HEK293 (cell line): ENCODE results near the gene OSTF1.
A peak's percentile ranks its signal among the peaks of the same experiment; 100 is the strongest.

Source experiments
- CTCF ChIA-PET: fragments of 350-600 bp; formaldehyde crosslinking; extraction: SDS; loops from one replicate; lab custom pipeline; 2021; ENCODE audit warnings: antibody characterized with exemption; lab: Yijun Ruan, JAX
- POLR2A ChIA-PET: fragments of 300-600 bp; formaldehyde crosslinking; extraction: SDS; loops from one replicate; lab custom pipeline; 2020; ENCODE audit warnings: antibody characterized with exemption, inconsistent platforms; lab: Yijun Ruan, JAX
- H3K27ac ChIP-seq: fragments of 200-500 bp; sonication (Bioruptor generic); 2 replicates; pipeline ENCODE4 v1.5.1; 2014; ENCODE audit warnings: low read depth, low read length, control low read depth, inconsistent platforms; ENCODE audit errors: extremely low read depth
- H3K36me3 ChIP-seq, 2 experiments: fragments of 200-500 bp in 1 of 2; sonication (Bioruptor generic) in 1 of 2; 1 replicate in 1 of 2; 2 replicates in 1 of 2; pipeline ENCODE4 v1.5.1; 2014 to 2017; ENCODE audit warnings: inconsistent platforms in 2 of 2, low read length in 2 of 2; ENCODE audit not compliant: control insufficient read depth in 2 of 2, insufficient read depth in 1 of 2
- H3K4me1 ChIP-seq: fragments of 200-500 bp; sonication (Bioruptor generic); 2 replicates; pipeline ENCODE4 v1.5.1; 2014; ENCODE audit warnings: mild to moderate bottlenecking, low read length, inconsistent platforms; ENCODE audit not compliant: control insufficient read depth, insufficient read depth
- H3K4me3 ChIP-seq: 2 replicates; pipeline ENCODE4 v1.5.1; 2011; ENCODE audit warnings: low read depth, mild to moderate bottlenecking, control low read depth, low read length, moderate library complexity
- H3K9me3 ChIP-seq: fragments of 200-500 bp; sonication (Bioruptor generic); 2 replicates; pipeline ENCODE4 v1.5.1; 2014; ENCODE audit warnings: low read depth, low read length, inconsistent platforms; ENCODE audit not compliant: control insufficient read depth, insufficient read depth
- AEBP2 ChIP-seq: fragments of 450-650 bp; formaldehyde crosslinking; IDR thresholded peaks from 2 replicates; pipeline ENCODE4 v1.5.1; 2016; ENCODE audit warnings: missing biosample characterization, missing genetic modification characterization, borderline replicate concordance
- BCL11A ChIP-seq: fragments of 450-650 bp; formaldehyde crosslinking; IDR thresholded peaks from 2 replicates; pipeline ENCODE4 v1.5.1; 2016; ENCODE audit warnings: low read depth, missing biosample characterization, missing genetic modification characterization
- EGR2 ChIP-seq: fragments of 450-650 bp; formaldehyde crosslinking; IDR thresholded peaks from 2 replicates; pipeline ENCODE4 v1.5.1; 2016; ENCODE audit warnings: low read depth, missing biosample characterization, missing genetic modification characterization
- FEZF1 ChIP-seq: fragments of 450-650 bp; formaldehyde crosslinking; IDR thresholded peaks from 2 replicates; pipeline ENCODE4 v1.5.1; 2016; ENCODE audit warnings: missing biosample characterization, missing genetic modification characterization
- HIC1 ChIP-seq: fragments of 450-650 bp; formaldehyde crosslinking; IDR thresholded peaks from 2 replicates; pipeline ENCODE4 v1.5.1; 2016; ENCODE audit warnings: missing biosample characterization, missing genetic modification characterization
- IKZF3 ChIP-seq: fragments of 450-650 bp; IDR thresholded peaks from 2 replicates; pipeline ENCODE4 v1.5.0; 2018; ENCODE audit warnings: missing biosample characterization, mild to moderate bottlenecking, missing genetic modification characterization, moderate library complexity
- RBAK ChIP-seq: fragments of 450-650 bp; formaldehyde crosslinking; IDR thresholded peaks from 2 replicates; pipeline ENCODE4 v1.5.1; 2016; ENCODE audit warnings: missing biosample characterization, missing genetic modification characterization
- REPIN1 ChIP-seq: fragments of 450-650 bp; formaldehyde crosslinking; IDR thresholded peaks from 2 replicates; pipeline ENCODE4 v1.5.1; 2017; ENCODE audit warnings: missing biosample characterization, missing genetic modification characterization, low read depth
- TCF7L2 ChIP-seq: IDR thresholded peaks from 2 replicates; pipeline ENCODE4 v1.6.1; 2011; ENCODE audit warnings: low read depth, mild to moderate bottlenecking, inconsistent platforms, low read length, moderate library complexity, borderline replicate concordance
- ZBTB10 ChIP-seq: fragments of 450-650 bp; formaldehyde crosslinking; IDR thresholded peaks from 2 replicates; pipeline ENCODE4 v1.5.1; 2016; ENCODE audit warnings: missing biosample characterization, missing genetic modification characterization
- ZBTB21 ChIP-seq: fragments of 450-650 bp; formaldehyde crosslinking; IDR thresholded peaks from 2 replicates; pipeline ENCODE4 v1.5.1; 2017; ENCODE audit warnings: missing biosample characterization, missing genetic modification characterization
- ZFP3 ChIP-seq: fragments of 450-650 bp; formaldehyde crosslinking; IDR thresholded peaks from 2 replicates; pipeline ENCODE4 v1.5.1; 2016; ENCODE audit warnings: low read depth, missing biosample characterization, missing genetic modification characterization
- ZNF169 ChIP-seq: fragments of 450-650 bp; formaldehyde crosslinking; IDR thresholded peaks from 2 replicates; pipeline ENCODE4 v1.5.1; 2016; ENCODE audit warnings: missing biosample characterization, missing genetic modification characterization
- ZNF174 ChIP-seq: fragments of 450-650 bp; formaldehyde crosslinking; IDR thresholded peaks from 2 replicates; pipeline ENCODE4 v1.5.0; 2017; ENCODE audit warnings: missing biosample characterization, mild to moderate bottlenecking, missing genetic modification characterization
- ZNF2 ChIP-seq: fragments of 450-650 bp; formaldehyde crosslinking; IDR thresholded peaks from 2 replicates; pipeline ENCODE4 v1.5.1; 2016; ENCODE audit warnings: missing biosample characterization, missing genetic modification characterization
- ZNF202 ChIP-seq: fragments of 450-650 bp; formaldehyde crosslinking; IDR thresholded peaks from 2 replicates; pipeline ENCODE4 v1.5.1; 2016; ENCODE audit warnings: missing biosample characterization, missing genetic modification characterization, borderline replicate concordance
- ZNF211 ChIP-seq: fragments of 450-650 bp; formaldehyde crosslinking; IDR thresholded peaks from 2 replicates; pipeline ENCODE4 v1.5.1; 2016; ENCODE audit warnings: low read depth, missing biosample characterization, missing genetic modification characterization
- ZNF23 ChIP-seq: fragments of 450-650 bp; formaldehyde crosslinking; IDR thresholded peaks from 2 replicates; pipeline ENCODE4 v1.5.1; 2016; ENCODE audit warnings: missing biosample characterization, missing genetic modification characterization, borderline replicate concordance
- ZNF248 ChIP-seq: fragments of 450-650 bp; formaldehyde crosslinking; IDR thresholded peaks from 2 replicates; pipeline ENCODE4 v1.5.1; 2017; ENCODE audit warnings: missing biosample characterization, missing genetic modification characterization
- ZNF48 ChIP-seq: fragments of 450-650 bp; formaldehyde crosslinking; IDR thresholded peaks from 2 replicates; pipeline ENCODE4 v1.5.1; 2016; ENCODE audit warnings: missing biosample characterization, missing genetic modification characterization
- ZNF510 ChIP-seq: fragments of 450-650 bp; formaldehyde crosslinking; IDR thresholded peaks from 2 replicates; pipeline ENCODE4 v1.5.1; 2018; ENCODE audit warnings: mild to moderate bottlenecking, missing genetic modification characterization, missing biosample characterization; ENCODE audit not compliant: insufficient replicate concordance
- ZNF555 ChIP-seq: fragments of 450-650 bp; formaldehyde crosslinking; conservative IDR thresholded peaks from 2 replicates; pipeline ENCODE4 v1.5.1; 2017; ENCODE audit warnings: missing biosample characterization, mild to moderate bottlenecking, missing genetic modification characterization, inconsistent platforms
- ZNF645 ChIP-seq: fragments of 450-650 bp; formaldehyde crosslinking; IDR thresholded peaks from 2 replicates; pipeline ENCODE4; 2016; ENCODE audit warnings: missing biosample characterization, missing genetic modification characterization
- ZNF777 ChIP-seq: fragments of 450-650 bp; formaldehyde crosslinking; IDR thresholded peaks from 2 replicates; pipeline ENCODE4 v1.5.1; 2017; ENCODE audit warnings: missing biosample characterization, missing genetic modification characterization, borderline replicate concordance
- ZSCAN30 ChIP-seq: fragments of 450-650 bp; IDR thresholded peaks from 2 replicates; pipeline ENCODE4 v1.5.1; 2018; ENCODE audit warnings: missing biosample characterization, mild to moderate bottlenecking, missing genetic modification characterization, moderate library complexity

Gene OSTF1

GRCh38 chr9:75090579-75090978, 2.3 kb downstream of the OSTF1 start:
- TF ChIP-seq EGR2 (tag by site-specific recombination) (0 out of 2 replicates have a peak, but pooled peaks have one; percentile 8), ZNF2 (tag by site-specific recombination) (no peak), RBAK (tag by site-specific recombination) (no peak), ZNF202 (tag by site-specific recombination) (no peak), ZBTB10 (no peak), AEBP2 (tag by site-specific recombination) (no peak), ZNF48 (tag by site-specific recombination) (no peak)
- no peak overlapping the region for H3K4me3 ChIP-seq
- no peaks in the 10 kb centered on the region for H3K36me3 ChIP-seq
- POLR2A ChIA-PET, result interaction anchor here (1.6 kb wide), 1 partner anchor 62 kb away, joined by 5 read pairs; the partner anchor contains the start of gene CARNMT1
- CTCF ChIA-PET, result interaction anchor here (0.5 kb wide), 1 partner anchor 294 kb away, joined by 3 read pairs; no protein-coding TSS in a partner anchor
- H3K4me1 ChIP-seq, result no peaks in the 10 kb centered on the region
- no peaks in the 10 kb centered on the region for H3K9me3 ChIP-seq
- H3K27ac ChIP-seq, result no peak overlapping the region

- H3K27ac ChIP-seq, result no peak overlapping the region
- H3K4me1 ChIP-seq, result no peaks in the 10 kb centered on the region
- H3K36me3 ChIP-seq, result no peaks in the 10 kb centered on the region
- no peak for TF ChIP-seq HIC1 (tag by site-specific recombination)
- TF ChIP-seq IKZF3 (tag by site-specific recombination), result no peak
- no peak for TF ChIP-seq ZNF555 (tag by site-specific recombination)
- TF ChIP-seq TCF7L2, result no peak
- TF ChIP-seq BCL11A, result no peak
- ChIA-PET POLR2A (no interaction called here), CTCF (interaction anchor here (1.0 to 2.0 kb wide), 3 partner anchors 10 to 91 kb away, joined by 3 to 5 read pairs (median 4); partner anchors contain the start of gene CARNMT1)
- H3K4me3 ChIP-seq, result no peak overlapping the region
- H3K9me3 ChIP-seq, result no peaks in the 10 kb centered on the region
These were observed 4.5 kb downstream of the OSTF1 start for GRCh38 chr9:75092766-75093165.

GRCh38 chr9:75096796-75097195, 8.5 kb downstream of the OSTF1 start:
- H3K4me1 ChIP-seq, result no peaks in the 10 kb centered on the region
- no peak overlapping the region for H3K27ac ChIP-seq
- ChIA-PET CTCF (no interaction called here), POLR2A (no interaction called here)
- H3K9me3 ChIP-seq, result no peaks in the 10 kb centered on the region
- TF ChIP-seq REPIN1 (tag by site-specific recombination) (no peak), ZNF174 (no peak), ZNF211 (tag by site-specific recombination) (no peak), ZNF645 (tag by site-specific recombination) (no peak), ZNF169 (no peak), ZNF510 (tag by site-specific recombination) (no peak), ZNF248 (no peak), ZNF23 (no peak), ZSCAN30 (tag by site-specific recombination) (no peak), FEZF1 (tag by site-specific recombination) (no peak), ZFP3 (no peak), ZNF777 (tag by site-specific recombination) (no peak), ZBTB21 (tag by site-specific recombination) (no peak)
- H3K36me3 ChIP-seq, result no peaks in the 10 kb centered on the region
- H3K4me3 ChIP-seq, result no peak overlapping the region
